ENCODE measurements around the gene SPOCK3. TPM values are rescaled to one million over a fixed set of nuclear protein-coding genes. Genes with fewer than 3 reads are reported as not detected.

Gene SPOCK3
- total RNA-seq, 1 donor from 2014 or later = 2.3 TPM

GRCh38 chr4:166965562-166965961 is 268.7 kb downstream of the SPOCK3 start:
- no peak for DNase-seq (ENCODE audit: low spot score in 2 of 2, unreplicated experiment in 2 of 2)
- Mint-ChIP-seq H3K36me3 (peaks cover 10% of the 10 kb centered on the region), H3K9me3 (peaks cover 37% of the 10 kb centered on the region), H3K27me3 (ENCODE audit: low read depth) (no peaks in the 10 kb centered on the region), H3K4me3 (no peak overlapping the region), H3K4me1 (no peaks in the 10 kb centered on the region), H3K27ac (no peak overlapping the region)
- TF ChIP-seq CTCF (IDR thresholded peaks at IDR 0.05; ENCODE audit: unreplicated experiment) = no peak

GRCh38 chr4:166957451-166957850 is 276.8 kb downstream of the SPOCK3 start:
- Mint-ChIP-seq H3K4me1 (no peaks in the 10 kb centered on the region), H3K27me3 (ENCODE audit: low read depth) (no peaks in the 10 kb centered on the region), H3K4me3 (no peak overlapping the region), H3K36me3 (peaks cover 2% of the 10 kb centered on the region), H3K9me3 (peaks cover 24% of the 10 kb centered on the region), H3K27ac (no peak overlapping the region)
- no peak for DNase-seq (ENCODE audit: low spot score in 2 of 2, unreplicated experiment in 2 of 2)
- no peak for TF ChIP-seq CTCF (IDR thresholded peaks at IDR 0.05; ENCODE audit: unreplicated experiment)

- Mint-ChIP-seq H3K27ac (no peak overlapping the region), H3K27me3 (ENCODE audit: low read depth) (no peaks in the 10 kb centered on the region), H3K9me3 (peaks cover 20% of the 10 kb centered on the region)
These were observed 277.8 kb downstream of the SPOCK3 start for GRCh38 chr4:166956484-166956883.

GRCh38 chr4:166941629-166942028 is 292.7 kb downstream of the SPOCK3 start:
- TF ChIP-seq CTCF (IDR thresholded peaks at IDR 0.05; ENCODE audit: unreplicated experiment) = no peak
- DNase-seq (ENCODE audit: low spot score in 2 of 2, unreplicated experiment in 2 of 2) = no peak
- H3K4me3 Mint-ChIP-seq = no peak overlapping the region
- H3K27ac Mint-ChIP-seq = no peak overlapping the region
- no peaks in the 10 kb centered on the region for H3K9me3 Mint-ChIP-seq
- no peaks in the 10 kb centered on the region for H3K4me1 Mint-ChIP-seq
- H3K27me3 Mint-ChIP-seq (ENCODE audit: low read depth) = no peaks in the 10 kb centered on the region
- no peaks in the 10 kb centered on the region for H3K36me3 Mint-ChIP-seq

More at GRCh38 chr4:166956484-166956883, 277.8 kb downstream of the SPOCK3 start:
- no peak for DNase-seq (ENCODE audit: low spot score in 2 of 2, unreplicated experiment in 2 of 2)
- Mint-ChIP-seq H3K36me3 (peaks cover 2% of the 10 kb centered on the region), H3K4me1 (no peaks in the 10 kb centered on the region), H3K4me3 (no peak overlapping the region)
- TF ChIP-seq CTCF (IDR thresholded peaks at IDR 0.05; ENCODE audit: unreplicated experiment) = no peak

- no peak for DNase-seq (ENCODE audit: low spot score in 2 of 2, unreplicated experiment in 2 of 2)
- no peaks in the 10 kb centered on the region for H3K36me3 Mint-ChIP-seq
- peaks cover 7% of the 10 kb centered on the region for H3K9me3 Mint-ChIP-seq
- H3K27me3 Mint-ChIP-seq (ENCODE audit: low read depth) = no peaks in the 10 kb centered on the region
- TF ChIP-seq CTCF (IDR thresholded peaks at IDR 0.05; ENCODE audit: unreplicated experiment) = no peak
- H3K4me3 Mint-ChIP-seq = no peak overlapping the region
- no peak overlapping the region for H3K27ac Mint-ChIP-seq
- H3K4me1 Mint-ChIP-seq = no peaks in the 10 kb centered on the region
These were observed 303.8 kb downstream of the SPOCK3 start for GRCh38 chr4:166930464-166930863.

GRCh38 chr4:166924424-166924823 is 309.9 kb downstream of the SPOCK3 start:
- Mint-ChIP-seq H3K36me3 (no peaks in the 10 kb centered on the region), H3K27ac (no peak overlapping the region), H3K9me3 (peaks cover 4% of the 10 kb centered on the region), H3K4me1 (peaks cover under 1% of the 10 kb centered on the region), H3K27me3 (ENCODE audit: low read depth) (no peaks in the 10 kb centered on the region), H3K4me3 (no peak overlapping the region)
- no peak for DNase-seq (ENCODE audit: low spot score in 2 of 2, unreplicated experiment in 2 of 2)
- no peak for TF ChIP-seq CTCF (IDR thresholded peaks at IDR 0.05; ENCODE audit: unreplicated experiment)

Data from mesothelial cell of epicardium (in vitro differentiated cells).